ENCODE results near the gene CCDC191. TPM values are rescaled to one million over a fixed set of nuclear protein-coding genes. Genes with fewer than 3 reads are reported as not detected.

The CCDC191 gene
- polyA plus RNA-seq, 2 donors, result 1.0 to 2.9 TPM

DNA sequence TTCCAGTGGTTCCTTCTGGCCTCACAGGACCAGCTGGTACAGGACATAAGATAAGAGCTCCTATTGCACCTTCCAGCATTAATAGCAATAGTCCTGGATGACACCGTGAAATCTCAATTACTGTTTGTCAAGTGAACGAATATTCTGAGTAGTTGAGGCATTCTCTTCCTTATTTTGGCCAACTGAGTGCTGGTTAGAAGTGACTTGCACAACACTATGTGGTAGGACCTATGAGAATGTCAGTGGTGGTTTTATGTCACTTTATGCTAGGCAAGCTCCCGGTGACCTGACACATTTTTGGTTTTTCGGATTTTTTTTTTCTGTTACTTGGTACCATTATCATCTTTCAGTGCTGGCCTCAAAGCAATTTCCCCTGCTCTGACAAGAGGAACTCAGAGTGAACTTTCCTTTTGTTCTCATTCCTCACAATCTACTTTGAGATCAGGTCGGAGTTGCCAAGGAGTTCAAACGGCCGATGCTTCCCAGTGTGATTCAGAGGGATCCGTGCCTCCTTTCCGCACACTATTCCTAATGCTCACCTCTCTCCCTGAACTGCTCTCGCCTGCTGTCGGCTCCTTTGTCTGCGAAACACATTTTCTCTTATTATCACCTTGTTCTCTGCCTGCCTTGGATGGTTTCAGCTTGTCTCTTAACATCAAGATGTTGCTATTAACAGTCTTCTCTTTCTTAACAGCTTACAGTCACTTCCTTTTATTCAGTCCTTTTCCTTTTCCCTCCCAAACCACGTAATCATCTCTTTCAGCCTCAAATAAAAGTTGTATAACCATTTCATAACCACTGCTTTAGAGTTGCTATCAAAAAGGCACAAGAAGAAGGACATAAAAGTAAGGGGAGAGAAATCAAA is 36.1 kb upstream of the CCDC191 start:
- Histone ChIP-seq H3K27ac (ENCODE audit: low read depth in 2 of 2, low read length in 1 of 2) (no peak overlapping the region), H3K4me1 (ENCODE audit: control insufficient read depth in 2 of 2, insufficient read depth in 2 of 2, low read length in 1 of 2) (no peaks in the 10 kb centered on the region), H3K9me3 (ENCODE audit: control insufficient read depth in 2 of 2, insufficient read depth in 1 of 2, low read depth in 1 of 2, low read length in 1 of 2) (no peaks in the 10 kb centered on the region), H3K36me3 (ENCODE audit: control insufficient read depth in 2 of 2, insufficient read depth in 2 of 2, low read length in 1 of 2) (no peaks in the 10 kb centered on the region), H3K27me3 (ENCODE audit: control insufficient read depth in 1 of 2, insufficient read depth in 2 of 2, low read length in 2 of 2) (no peaks in the 10 kb centered on the region), H3K4me3 (ENCODE audit: low read depth in 1 of 2, low read length in 2 of 2) (no peak overlapping the region)
- 47 to 49% methylated on average over 13 of the region's 13 CpGs for WGBS, 2 donors

- H3K27ac ChIP-seq (ENCODE audit: low read depth in 2 of 2, low read length in 1 of 2), result no peak overlapping the region
- H3K4me3 ChIP-seq (ENCODE audit: low read depth in 1 of 2, low read length in 2 of 2), result no peak overlapping the region
- H3K4me1 ChIP-seq (ENCODE audit: control insufficient read depth in 2 of 2, insufficient read depth in 2 of 2, low read length in 1 of 2), result no peaks in the 10 kb centered on the region
- no peaks in the 10 kb centered on the region for H3K9me3 ChIP-seq (ENCODE audit: control insufficient read depth in 2 of 2, insufficient read depth in 1 of 2, low read depth in 1 of 2, low read length in 1 of 2)
- H3K27me3 ChIP-seq (ENCODE audit: control insufficient read depth in 1 of 2, insufficient read depth in 2 of 2, low read length in 2 of 2), result no peaks in the 10 kb centered on the region
- H3K36me3 ChIP-seq (ENCODE audit: control insufficient read depth in 2 of 2, insufficient read depth in 2 of 2, low read length in 1 of 2), result peaks cover 4 to 5% of the 10 kb centered on the region in 2 donors
Observed at GRCh38 chr3:114089675-114090074, 33.3 kb upstream of the CCDC191 start.

DNA sequence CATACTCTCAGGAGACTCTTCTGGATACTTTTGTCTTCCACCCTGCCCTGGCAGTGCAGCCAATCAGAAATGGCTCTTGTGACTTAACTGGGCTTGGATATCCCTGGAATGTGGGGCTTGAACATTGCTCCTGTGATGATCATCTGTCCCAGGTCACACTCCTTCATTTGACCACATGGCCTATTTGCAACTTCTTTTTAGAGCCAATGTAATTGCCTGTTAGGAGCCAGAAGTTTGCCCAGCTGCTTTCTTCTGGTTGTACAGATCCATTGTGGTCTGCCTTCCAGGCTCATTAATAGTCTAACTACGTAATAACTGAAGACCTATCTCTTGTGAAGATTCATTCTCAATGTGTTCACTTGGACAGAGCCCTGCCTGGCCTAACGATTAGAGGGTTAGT is 30.0 kb upstream of the CCDC191 start:
- H3K27ac ChIP-seq (ENCODE audit: low read depth in 2 of 2, low read length in 1 of 2), result no peak overlapping the region
- H3K9me3 ChIP-seq (ENCODE audit: control insufficient read depth in 2 of 2, insufficient read depth in 1 of 2, low read depth in 1 of 2, low read length in 1 of 2), result no peaks in the 10 kb centered on the region
- H3K36me3 ChIP-seq (ENCODE audit: control insufficient read depth in 2 of 2, insufficient read depth in 2 of 2, low read length in 1 of 2), result peaks cover 4 to 8% of the 10 kb centered on the region in 2 donors
- no peaks in the 10 kb centered on the region for H3K27me3 ChIP-seq (ENCODE audit: control insufficient read depth in 1 of 2, insufficient read depth in 2 of 2, low read length in 2 of 2)
- WGBS, 2 donors, result 90 to 97% methylated on average over 2 of the region's 2 CpGs
- no peaks in the 10 kb centered on the region for H3K4me1 ChIP-seq (ENCODE audit: control insufficient read depth in 2 of 2, insufficient read depth in 2 of 2, low read length in 1 of 2)
- H3K4me3 ChIP-seq (ENCODE audit: low read depth in 1 of 2, low read length in 2 of 2), result no peak overlapping the region

DNA sequence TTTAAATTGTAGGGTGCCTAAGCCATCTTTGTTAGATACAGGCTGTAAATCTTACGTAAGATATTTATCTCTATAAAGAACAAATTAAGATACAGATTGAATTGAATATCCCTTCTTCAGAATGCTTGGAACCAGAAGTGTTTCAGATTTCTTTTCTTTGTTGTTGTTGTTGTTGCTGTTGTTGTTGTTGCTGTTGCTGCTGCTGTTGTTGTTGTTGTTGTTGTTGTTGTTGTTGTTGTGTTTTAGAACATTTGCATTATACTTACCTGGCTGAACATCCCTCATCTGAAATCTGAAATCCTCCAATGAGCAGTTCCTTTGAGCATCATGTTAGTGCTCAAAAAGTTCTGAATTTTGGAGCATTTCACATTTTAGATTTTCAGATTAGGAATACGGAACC is 26.8 kb upstream of the CCDC191 start:
- 96 to 97% methylated on average over 2 of the region's 2 CpGs for WGBS, 2 donors
- no peak overlapping the region for H3K27ac ChIP-seq (ENCODE audit: low read depth in 2 of 2, low read length in 1 of 2)
- no peak overlapping the region for H3K4me3 ChIP-seq (ENCODE audit: low read depth in 1 of 2, low read length in 2 of 2)
- peaks cover 4 to 8% of the 10 kb centered on the region in 2 donors for H3K36me3 ChIP-seq (ENCODE audit: control insufficient read depth in 2 of 2, insufficient read depth in 2 of 2, low read length in 1 of 2)
- no peaks in the 10 kb centered on the region for H3K27me3 ChIP-seq (ENCODE audit: control insufficient read depth in 1 of 2, insufficient read depth in 2 of 2, low read length in 2 of 2)
- no peaks in the 10 kb centered on the region for H3K9me3 ChIP-seq (ENCODE audit: control insufficient read depth in 2 of 2, insufficient read depth in 1 of 2, low read depth in 1 of 2, low read length in 1 of 2)
- no peaks in the 10 kb centered on the region for H3K4me1 ChIP-seq (ENCODE audit: control insufficient read depth in 2 of 2, insufficient read depth in 2 of 2, low read length in 1 of 2)

- no peak overlapping the region for H3K27ac ChIP-seq (ENCODE audit: low read depth in 2 of 2, low read length in 1 of 2)
- H3K36me3 ChIP-seq (ENCODE audit: control insufficient read depth in 2 of 2, insufficient read depth in 2 of 2, low read length in 1 of 2), result peaks cover 4 to 12% of the 10 kb centered on the region in 2 donors
- H3K27me3 ChIP-seq (ENCODE audit: control insufficient read depth in 1 of 2, insufficient read depth in 2 of 2, low read length in 2 of 2), result no peaks in the 10 kb centered on the region
- no peak overlapping the region for H3K4me3 ChIP-seq (ENCODE audit: low read depth in 1 of 2, low read length in 2 of 2)
- H3K9me3 ChIP-seq (ENCODE audit: control insufficient read depth in 2 of 2, insufficient read depth in 1 of 2, low read depth in 1 of 2, low read length in 1 of 2), result no peaks in the 10 kb centered on the region
- H3K4me1 ChIP-seq (ENCODE audit: control insufficient read depth in 2 of 2, insufficient read depth in 2 of 2, low read length in 1 of 2), result no peaks in the 10 kb centered on the region
Observed at GRCh38 chr3:114081037-114081436, 24.7 kb upstream of the CCDC191 start.

DNA sequence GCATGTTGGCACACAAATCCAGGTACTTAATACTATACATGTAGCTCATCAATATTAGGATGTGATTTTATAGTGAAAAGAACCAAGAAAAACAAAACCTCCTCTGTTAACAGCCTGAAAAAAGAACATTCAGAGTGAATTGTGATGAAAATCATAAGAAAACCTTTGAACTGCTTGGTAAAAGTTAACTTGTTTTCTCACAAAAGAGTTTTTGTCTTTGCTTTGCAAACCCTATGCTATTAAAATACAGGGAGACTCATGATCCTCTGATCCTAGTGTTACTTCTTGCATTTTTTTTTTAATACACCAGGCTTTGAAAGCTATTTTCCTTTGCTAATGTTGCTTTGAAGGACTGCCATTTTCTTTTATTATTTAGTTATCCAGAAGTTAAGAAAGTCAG is 23.9 kb upstream of the CCDC191 start:
- H3K4me1 ChIP-seq (ENCODE audit: control insufficient read depth in 2 of 2, insufficient read depth in 2 of 2, low read length in 1 of 2), result no peaks in the 10 kb centered on the region
- no peak overlapping the region for H3K27ac ChIP-seq (ENCODE audit: low read depth in 2 of 2, low read length in 1 of 2)
- H3K9me3 ChIP-seq (ENCODE audit: control insufficient read depth in 2 of 2, insufficient read depth in 1 of 2, low read depth in 1 of 2, low read length in 1 of 2), result no peaks in the 10 kb centered on the region
- peaks cover 0 to 7% of the 10 kb centered on the region in 2 donors for H3K36me3 ChIP-seq (ENCODE audit: control insufficient read depth in 2 of 2, insufficient read depth in 2 of 2, low read length in 1 of 2)
- H3K27me3 ChIP-seq (ENCODE audit: control insufficient read depth in 1 of 2, insufficient read depth in 2 of 2, low read length in 2 of 2), result no peaks in the 10 kb centered on the region
- no peak overlapping the region for H3K4me3 ChIP-seq (ENCODE audit: low read depth in 1 of 2, low read length in 2 of 2)

GRCh38 chr3:114079761-114080160 is 23.4 kb upstream of the CCDC191 start:
- no peaks in the 10 kb centered on the region for H3K9me3 ChIP-seq (ENCODE audit: control insufficient read depth in 2 of 2, insufficient read depth in 1 of 2, low read depth in 1 of 2, low read length in 1 of 2)
- H3K27me3 ChIP-seq (ENCODE audit: control insufficient read depth in 1 of 2, insufficient read depth in 2 of 2, low read length in 2 of 2), result no peaks in the 10 kb centered on the region
- H3K36me3 ChIP-seq (ENCODE audit: control insufficient read depth in 2 of 2, insufficient read depth in 2 of 2, low read length in 1 of 2), result peaks cover 0 to 7% of the 10 kb centered on the region in 2 donors
- H3K4me3 ChIP-seq (ENCODE audit: low read depth in 1 of 2, low read length in 2 of 2), result no peak overlapping the region
- no peaks in the 10 kb centered on the region for H3K4me1 ChIP-seq (ENCODE audit: control insufficient read depth in 2 of 2, insufficient read depth in 2 of 2, low read length in 1 of 2)
- H3K27ac ChIP-seq (ENCODE audit: low read depth in 2 of 2, low read length in 1 of 2), result no peak overlapping the region
- WGBS, 2 donors, result 71 to 88% methylated on average over 5 of the region's 5 CpGs

GRCh38 chr3:114078126-114078525 is 21.8 kb upstream of the CCDC191 start:
- peaks cover 0 to 7% of the 10 kb centered on the region in 2 donors for H3K36me3 ChIP-seq (ENCODE audit: control insufficient read depth in 2 of 2, insufficient read depth in 2 of 2, low read length in 1 of 2)
- H3K9me3 ChIP-seq (ENCODE audit: control insufficient read depth in 2 of 2, insufficient read depth in 1 of 2, low read depth in 1 of 2, low read length in 1 of 2), result no peaks in the 10 kb centered on the region
- H3K4me1 ChIP-seq (ENCODE audit: control insufficient read depth in 2 of 2, insufficient read depth in 2 of 2, low read length in 1 of 2), result no peaks in the 10 kb centered on the region
- H3K27ac ChIP-seq (ENCODE audit: low read depth in 2 of 2, low read length in 1 of 2), result no peak overlapping the region
- no peaks in the 10 kb centered on the region for H3K27me3 ChIP-seq (ENCODE audit: control insufficient read depth in 1 of 2, insufficient read depth in 2 of 2, low read length in 2 of 2)
- no peak overlapping the region for H3K4me3 ChIP-seq (ENCODE audit: low read depth in 1 of 2, low read length in 2 of 2)

- no peaks in the 10 kb centered on the region for H3K4me1 ChIP-seq (ENCODE audit: control insufficient read depth in 2 of 2, insufficient read depth in 2 of 2, low read length in 1 of 2)
- no peak overlapping the region for H3K27ac ChIP-seq (ENCODE audit: low read depth in 2 of 2, low read length in 1 of 2)
- no peaks in the 10 kb centered on the region for H3K27me3 ChIP-seq (ENCODE audit: control insufficient read depth in 1 of 2, insufficient read depth in 2 of 2, low read length in 2 of 2)
- H3K36me3 ChIP-seq (ENCODE audit: control insufficient read depth in 2 of 2, insufficient read depth in 2 of 2, low read length in 1 of 2), result peaks cover 0 to 12% of the 10 kb centered on the region in 2 donors
- H3K9me3 ChIP-seq (ENCODE audit: control insufficient read depth in 2 of 2, insufficient read depth in 1 of 2, low read depth in 1 of 2, low read length in 1 of 2), result no peaks in the 10 kb centered on the region
- no peak overlapping the region for H3K4me3 ChIP-seq (ENCODE audit: low read depth in 1 of 2, low read length in 2 of 2)
- WGBS, 2 donors, result 81 to 83% methylated on average over 6 of the region's 6 CpGs
Observed at GRCh38 chr3:114076711-114077110, 20.4 kb upstream of the CCDC191 start.

- 59 to 62% methylated on average over 1 of the region's 1 CpG for WGBS, 2 donors
- no peaks in the 10 kb centered on the region for H3K27me3 ChIP-seq (ENCODE audit: control insufficient read depth in 1 of 2, insufficient read depth in 2 of 2, low read length in 2 of 2)
Observed at GRCh38 chr3:114071786-114072185, 15.5 kb upstream of the CCDC191 start.

More at GRCh38 chr3:114071786-114072185, 15.5 kb upstream of the CCDC191 start:
- Histone ChIP-seq H3K36me3 (ENCODE audit: control insufficient read depth in 2 of 2, insufficient read depth in 2 of 2, low read length in 1 of 2) (peaks cover 3 to 14% of the 10 kb centered on the region in 2 donors), H3K9me3 (ENCODE audit: control insufficient read depth in 2 of 2, insufficient read depth in 1 of 2, low read depth in 1 of 2, low read length in 1 of 2) (no peaks in the 10 kb centered on the region), H3K4me3 (ENCODE audit: low read depth in 1 of 2, low read length in 2 of 2) (no peak overlapping the region), H3K27ac (ENCODE audit: low read depth in 2 of 2, low read length in 1 of 2) (no peak overlapping the region), H3K4me1 (ENCODE audit: control insufficient read depth in 2 of 2, insufficient read depth in 2 of 2, low read length in 1 of 2) (no peaks in the 10 kb centered on the region)
